IPS-18c (cell line): Measurements from ENCODE around the gene GALNT13.

Source experiments
- H3K4me3 ChIP-seq: 2 replicates; pipeline ENCODE4 v1.7.0; 2013; ENCODE audit warnings: low read depth, mild to moderate bottlenecking, low read length, moderate library complexity; ENCODE audit not compliant: insufficient read depth
- H3K9me3 ChIP-seq: one replicate; pipeline ENCODE4 v1.6.1; 2013; ENCODE audit warnings: mild to moderate bottlenecking, low read length, moderate library complexity; ENCODE audit not compliant: control insufficient read depth, insufficient read depth

Gene GALNT13

GRCh38 chr2:153917570-153917969, 45.8 kb downstream of the GALNT13 start:
- H3K9me3 ChIP-seq, result no peaks in the 10 kb centered on the region
- no peak overlapping the region for H3K4me3 ChIP-seq

- Histone ChIP-seq H3K9me3 (no peaks in the 10 kb centered on the region), H3K4me3 (no peak overlapping the region)
Observed at GRCh38 chr2:153935511-153935910, 63.8 kb downstream of the GALNT13 start.

- H3K9me3 ChIP-seq, result no peaks in the 10 kb centered on the region
- H3K4me3 ChIP-seq, result no peak overlapping the region
Observed at GRCh38 chr2:153939124-153939796, 67.5 kb downstream of the GALNT13 start.

GRCh38 chr2:153940511-153940910, 68.8 kb downstream of the GALNT13 start:
- Histone ChIP-seq H3K4me3 (no peak overlapping the region), H3K9me3 (no peaks in the 10 kb centered on the region)

GRCh38 chr2:153944800-153945199, 73.1 kb downstream of the GALNT13 start:
- Histone ChIP-seq H3K4me3 (no peak overlapping the region), H3K9me3 (no peaks in the 10 kb centered on the region)

GRCh38 chr2:153946036-153946435, 74.3 kb downstream of the GALNT13 start:
- Histone ChIP-seq H3K9me3 (no peaks in the 10 kb centered on the region), H3K4me3 (no peak overlapping the region)

GRCh38 chr2:153953761-153954160, 82.0 kb downstream of the GALNT13 start:
- no peaks in the 10 kb centered on the region for H3K9me3 ChIP-seq
- H3K4me3 ChIP-seq, result no peak overlapping the region

- Histone ChIP-seq H3K4me3 (no peak overlapping the region), H3K9me3 (no peaks in the 10 kb centered on the region)
Observed at GRCh38 chr2:153963256-153963655, 91.5 kb downstream of the GALNT13 start.

GRCh38 chr2:153967248-153967973, 95.7 kb downstream of the GALNT13 start:
- no peak overlapping the region for H3K4me3 ChIP-seq
- no peaks in the 10 kb centered on the region for H3K9me3 ChIP-seq

GRCh38 chr2:153971250-153971649, 99.5 kb downstream of the GALNT13 start:
- Histone ChIP-seq H3K9me3 (no peaks in the 10 kb centered on the region), H3K4me3 (no peak overlapping the region)

GRCh38 chr2:153971855-153972254, 100.1 kb downstream of the GALNT13 start:
- H3K4me3 ChIP-seq, result no peak overlapping the region
- no peaks in the 10 kb centered on the region for H3K9me3 ChIP-seq

GRCh38 chr2:153972412-153972811, 100.7 kb downstream of the GALNT13 start:
- H3K4me3 ChIP-seq, result no peak overlapping the region

GRCh38 chr2:153986488-153987229, 114.9 kb downstream of the GALNT13 start:
- no peak overlapping the region for H3K4me3 ChIP-seq
- no peaks in the 10 kb centered on the region for H3K9me3 ChIP-seq

More at GRCh38 chr2:153972412-153972811, 100.7 kb downstream of the GALNT13 start:
- no peaks in the 10 kb centered on the region for H3K9me3 ChIP-seq

- H3K9me3 ChIP-seq, result no peaks in the 10 kb centered on the region
- H3K4me3 ChIP-seq, result no peak overlapping the region
Observed at GRCh38 chr2:153990771-153991170, 119.0 kb downstream of the GALNT13 start.

- Histone ChIP-seq H3K9me3 (no peaks in the 10 kb centered on the region), H3K4me3 (no peak overlapping the region)
Observed at GRCh38 chr2:154013514-154013913, 141.8 kb downstream of the GALNT13 start.

GRCh38 chr2:154015233-154015632, 143.5 kb downstream of the GALNT13 start:
- Histone ChIP-seq H3K9me3 (no peaks in the 10 kb centered on the region), H3K4me3 (no peak overlapping the region)

GRCh38 chr2:154029504-154029903, 157.8 kb downstream of the GALNT13 start:
- no peaks in the 10 kb centered on the region for H3K9me3 ChIP-seq
- H3K4me3 ChIP-seq, result no peak overlapping the region

GRCh38 chr2:154032220-154032619, 160.5 kb downstream of the GALNT13 start:
- Histone ChIP-seq H3K9me3 (no peaks in the 10 kb centered on the region), H3K4me3 (no peak overlapping the region)
